Measurements from ENCODE around the gene KIT. TPM values are rescaled to one million over a fixed set of nuclear protein-coding genes. Genes with fewer than 3 reads are reported as not detected.

Gene KIT
- total RNA-seq, 2 experiments from 2014 or later: 4.2 to 5.4 TPM

DNA sequence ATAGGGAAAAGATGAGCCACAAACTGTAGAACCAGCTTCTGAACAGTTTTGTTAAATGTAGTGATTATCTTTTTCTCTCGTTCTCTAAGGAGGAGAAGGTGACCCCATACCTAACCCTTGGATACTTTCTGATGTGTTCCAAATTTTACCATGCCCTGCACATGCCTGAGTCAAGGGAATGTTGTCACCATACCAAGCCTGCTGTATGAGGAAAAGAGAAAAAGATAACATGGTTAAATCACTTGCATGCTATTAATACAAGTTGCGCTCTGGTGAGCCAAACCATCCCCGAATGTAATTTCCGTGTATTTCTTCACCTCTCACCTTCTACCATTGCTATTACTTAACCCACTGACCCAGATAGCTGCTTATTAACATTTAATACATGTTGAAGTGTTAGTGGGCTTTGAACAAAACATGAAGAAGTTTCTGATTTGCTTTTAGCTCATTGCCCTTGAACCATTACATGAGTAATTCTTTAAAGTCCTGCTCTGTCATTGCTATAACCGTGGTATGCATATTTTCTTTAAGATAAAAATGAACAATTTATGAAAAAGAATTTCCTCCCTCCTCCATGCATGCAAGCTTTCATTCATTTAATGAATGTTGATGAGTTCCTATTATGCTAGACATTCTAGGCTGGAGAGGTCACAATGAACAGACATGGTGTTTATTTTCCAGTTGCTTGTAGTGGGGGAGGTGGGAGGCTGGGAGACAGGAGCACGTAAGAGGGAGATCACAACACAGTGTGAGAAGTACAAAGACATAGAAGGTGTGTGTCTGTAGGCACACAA, 13.6 kb upstream of the KIT start:
- Mint-ChIP-seq H3K36me3 (ENCODE audit: low read depth) (no peaks in the 10 kb centered on the region), H3K27ac (no peak overlapping the region), H3K4me1 (ENCODE audit: low read depth) (peaks cover 10% of the 10 kb centered on the region), H3K4me3 (no peak overlapping the region), H3K9me3 (ENCODE audit: insufficient read depth) (no peaks in the 10 kb centered on the region), H3K27me3 (ENCODE audit: low read depth) (peaks cover 8% of the 10 kb centered on the region)
- no peak for ATAC-seq
- DNase-seq: no peak
- POLR2A ChIA-PET: no interaction called here
- CTCF ChIA-PET: no interaction called here

DNA sequence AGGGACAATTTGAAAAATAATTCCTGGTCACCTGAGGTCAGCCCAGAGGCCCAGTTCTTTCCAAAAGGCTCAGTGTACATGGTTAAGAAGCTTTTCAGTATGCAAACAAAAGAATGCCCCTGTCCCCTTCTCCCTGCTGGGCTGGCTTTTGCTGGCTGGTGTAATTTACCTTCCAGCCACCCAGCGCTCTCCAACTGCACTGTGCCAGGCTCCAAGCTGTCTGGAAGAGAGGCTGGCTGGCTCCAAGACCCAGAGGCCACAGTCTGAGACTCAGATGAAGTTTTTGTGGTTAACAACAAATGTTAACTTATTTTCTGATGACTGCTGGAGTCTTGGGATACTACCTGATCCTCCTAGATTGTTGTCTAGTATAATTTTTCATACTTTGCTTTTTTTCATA, 11.9 kb upstream of the KIT start:
- H3K36me3 Mint-ChIP-seq (ENCODE audit: low read depth): no peaks in the 10 kb centered on the region
- no peak for DNase-seq
- CTCF ChIA-PET: no interaction called here
- H3K9me3 Mint-ChIP-seq (ENCODE audit: insufficient read depth): no peaks in the 10 kb centered on the region
- H3K4me1 Mint-ChIP-seq (ENCODE audit: low read depth): peaks cover 4% of the 10 kb centered on the region
- H3K27ac Mint-ChIP-seq: no peak overlapping the region
- POLR2A ChIA-PET: no interaction called here
- no peak overlapping the region for H3K4me3 Mint-ChIP-seq
- peaks cover 8% of the 10 kb centered on the region for H3K27me3 Mint-ChIP-seq (ENCODE audit: low read depth)
- ATAC-seq: no peak

DNA sequence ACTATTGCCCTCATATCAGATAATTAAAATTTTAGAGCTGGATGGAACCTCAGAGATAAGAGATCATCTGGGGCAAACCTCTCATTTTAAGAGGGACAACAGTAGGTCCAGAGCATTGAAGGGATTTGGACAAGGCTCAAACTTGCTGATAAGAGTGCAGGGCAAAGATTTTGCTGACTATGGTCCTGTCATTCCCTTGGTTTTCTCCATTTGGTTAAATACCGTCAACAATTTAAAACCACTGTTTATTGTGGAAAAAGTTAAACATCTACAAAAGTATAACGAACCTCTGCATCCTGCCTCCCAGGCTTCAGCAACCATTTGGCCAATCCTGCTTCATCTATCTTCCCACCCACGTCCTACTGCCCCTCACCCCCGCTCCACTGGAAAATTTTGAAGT, 10.7 kb upstream of the KIT start:
- DNase-seq (no peak), ATAC-seq (no peak)
- H3K4me1 Mint-ChIP-seq (ENCODE audit: low read depth): no peaks in the 10 kb centered on the region
- H3K27ac Mint-ChIP-seq: no peak overlapping the region
- no peaks in the 10 kb centered on the region for H3K36me3 Mint-ChIP-seq (ENCODE audit: low read depth)
- peaks cover 11% of the 10 kb centered on the region for H3K27me3 Mint-ChIP-seq (ENCODE audit: low read depth)
- no peaks in the 10 kb centered on the region for H3K9me3 Mint-ChIP-seq (ENCODE audit: insufficient read depth)
- CTCF ChIA-PET: no interaction called here
- POLR2A ChIA-PET: no interaction called here
- H3K4me3 Mint-ChIP-seq: no peak overlapping the region

DNA sequence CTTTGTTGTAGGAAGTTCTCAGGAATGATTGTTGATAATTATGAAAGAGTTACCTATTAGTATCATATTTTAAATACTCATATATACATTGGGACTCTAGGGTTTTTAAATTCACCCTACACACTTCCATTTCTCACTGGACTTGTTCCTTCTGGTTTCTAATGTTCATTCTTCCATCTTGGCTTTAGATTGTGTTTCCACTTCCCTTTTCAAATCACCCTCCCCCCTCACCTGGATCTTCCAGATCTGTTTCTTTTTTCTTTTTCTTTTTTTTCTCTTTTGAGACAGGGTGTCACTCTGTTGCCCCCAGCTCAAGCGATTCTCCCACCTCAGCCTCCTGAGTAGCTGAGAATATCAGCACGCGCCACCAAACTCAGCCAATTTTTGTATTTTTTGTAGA, 6.7 kb upstream of the KIT start:
- H3K27ac Mint-ChIP-seq: no peak overlapping the region
- no peaks in the 10 kb centered on the region for H3K36me3 Mint-ChIP-seq (ENCODE audit: low read depth)
- ChIA-PET CTCF (no interaction called here), POLR2A (no interaction called here)
- ATAC-seq (no peak), DNase-seq (no peak)
- no peak overlapping the region for H3K4me3 Mint-ChIP-seq
- peaks cover 25% of the 10 kb centered on the region for H3K27me3 Mint-ChIP-seq (ENCODE audit: low read depth)
- H3K4me1 Mint-ChIP-seq (ENCODE audit: low read depth): no peaks in the 10 kb centered on the region
- no peaks in the 10 kb centered on the region for H3K9me3 Mint-ChIP-seq (ENCODE audit: insufficient read depth)

DNA sequence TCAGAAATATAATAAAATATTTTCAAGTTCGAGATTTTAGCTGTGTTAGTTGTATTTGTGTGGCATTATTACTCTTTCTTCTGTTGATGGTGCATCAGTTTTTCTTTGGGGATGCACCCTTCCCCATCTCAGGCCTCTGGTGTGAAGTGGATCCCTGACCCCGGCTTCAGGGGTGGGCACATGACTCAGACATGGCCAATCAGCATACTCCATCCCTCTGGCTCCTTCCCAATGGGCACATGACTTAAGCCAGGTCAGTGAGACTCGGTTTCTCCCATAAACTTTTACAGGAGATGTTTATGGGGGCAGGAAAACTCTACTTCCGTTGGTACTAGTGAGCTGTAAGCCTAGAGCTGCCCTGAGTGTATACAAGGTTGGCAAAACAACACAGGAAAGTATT, 3.0 kb upstream of the KIT start:
- no peak for ATAC-seq
- Mint-ChIP-seq H3K36me3 (ENCODE audit: low read depth) (no peaks in the 10 kb centered on the region), H3K4me3 (no peak overlapping the region), H3K27me3 (ENCODE audit: low read depth) (peaks cover 55% of the 10 kb centered on the region), H3K27ac (no peak overlapping the region), H3K4me1 (ENCODE audit: low read depth) (peaks cover 15% of the 10 kb centered on the region), H3K9me3 (ENCODE audit: insufficient read depth) (no peaks in the 10 kb centered on the region)
- CTCF ChIA-PET: no interaction called here
- no peak for DNase-seq
- POLR2A ChIA-PET: no interaction called here

DNA sequence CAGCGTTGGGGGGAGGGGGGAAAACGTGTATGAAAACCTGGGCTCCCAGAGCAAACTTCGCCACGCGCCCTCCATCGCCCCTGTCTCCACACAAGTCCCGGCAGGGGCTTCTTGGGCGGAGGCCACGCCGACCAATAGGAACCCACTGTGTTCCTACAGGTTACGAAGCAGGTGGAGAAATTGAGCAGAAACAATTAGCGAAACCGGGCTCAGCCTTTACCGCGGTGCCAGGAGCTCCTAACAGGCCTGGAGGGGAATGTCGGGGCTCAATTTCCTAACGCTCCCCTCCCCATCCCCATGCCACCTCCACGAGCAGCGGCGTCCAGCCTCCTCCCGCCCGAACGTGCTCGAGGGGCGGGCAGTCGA, 589 bp upstream of the KIT start:
- H3K27ac Mint-ChIP-seq: no peak overlapping the region
- ChIA-PET CTCF (interaction anchor here (3.9 kb wide), 1 partner anchor 303 kb away, joined by 12 read pairs; no protein-coding TSS in a partner anchor), POLR2A (no interaction called here)
- H3K4me1 Mint-ChIP-seq (ENCODE audit: low read depth): peaks cover 25% of the 10 kb centered on the region
- H3K4me3 Mint-ChIP-seq: peak overlapping the region; percentile 7
- peaks cover 68% of the 10 kb centered on the region for H3K27me3 Mint-ChIP-seq (ENCODE audit: low read depth)
- H3K36me3 Mint-ChIP-seq (ENCODE audit: low read depth): peaks cover 1% of the 10 kb centered on the region
- ATAC-seq (no peak), DNase-seq (no peak)
- H3K9me3 Mint-ChIP-seq (ENCODE audit: insufficient read depth): no peaks in the 10 kb centered on the region

DNA sequence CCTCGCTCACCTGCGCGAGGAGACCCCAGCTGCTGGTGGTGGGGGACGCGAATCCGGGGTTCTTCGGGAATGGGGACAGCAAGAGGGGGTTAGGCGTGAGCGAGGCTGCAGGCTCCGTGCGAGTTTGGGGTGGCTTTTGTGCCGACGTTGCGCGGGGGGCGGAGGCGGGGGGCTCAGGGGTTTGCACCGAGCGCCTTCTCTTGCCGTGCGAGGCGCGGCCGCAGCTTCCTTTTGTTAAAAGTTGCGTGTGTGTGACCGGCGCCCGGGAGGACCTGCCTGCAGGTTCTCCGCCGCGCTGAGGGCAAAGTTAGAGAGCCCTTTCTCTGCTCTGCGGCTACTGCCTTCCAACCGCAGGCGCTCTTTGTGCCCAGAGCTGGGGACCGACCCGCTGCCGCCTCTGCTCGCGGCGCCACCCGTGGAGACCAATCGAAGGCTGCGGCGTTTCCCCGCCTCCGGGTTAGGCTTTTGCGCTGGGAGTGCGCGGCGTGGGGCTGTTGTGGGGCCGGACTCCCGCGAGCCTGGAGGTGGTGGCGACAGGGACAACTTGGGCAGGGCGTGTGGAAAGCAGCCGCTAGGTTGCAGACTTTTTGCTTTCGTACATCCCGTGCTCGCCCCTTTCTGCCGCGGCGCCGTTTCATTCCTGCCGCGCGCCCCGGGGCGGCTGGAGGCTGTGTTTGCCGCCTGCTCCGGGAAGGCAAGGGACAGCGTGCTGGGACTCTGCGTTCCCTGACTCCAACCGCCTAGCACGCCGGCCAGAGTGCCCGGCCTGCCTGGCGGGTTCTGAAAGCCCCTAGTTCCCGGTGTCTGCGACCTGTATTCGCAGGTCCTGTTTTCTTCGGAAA, 716 bp downstream of the KIT start:
- ChIA-PET CTCF (interaction anchor here (1.2 to 3.9 kb wide), 3 partner anchors 20 to 302 kb away, joined by 3 to 12 read pairs (median 6); no protein-coding TSS in a partner anchor), POLR2A (no interaction called here)
- DNase-seq: peak; percentile 63

DNA sequence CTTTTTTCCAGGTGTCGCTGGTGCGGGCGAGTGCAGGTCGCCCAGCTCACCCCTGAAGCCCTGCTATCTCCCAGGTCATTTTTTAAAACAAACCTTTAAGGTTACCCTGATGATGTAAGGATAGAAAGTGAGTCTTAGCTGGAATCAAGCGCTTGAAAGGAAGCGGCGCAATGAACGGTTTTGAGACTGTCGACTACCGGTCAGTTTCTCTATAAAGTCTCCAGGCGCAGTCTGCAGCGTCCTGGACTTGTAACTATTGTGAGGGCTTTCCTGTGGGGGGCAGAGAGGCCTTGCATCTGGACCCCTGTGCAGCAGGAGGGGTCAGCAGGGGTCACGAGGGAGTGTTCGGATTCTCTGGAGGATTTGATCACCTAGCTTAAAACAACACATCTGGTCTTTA, 1.6 kb downstream of the KIT start:
- CTCF ChIA-PET: interaction anchor here (0.7 to 3.9 kb wide), 4 partner anchors 10 to 301 kb away, joined by 3 to 12 read pairs (median 4); no protein-coding TSS in a partner anchor
- ATAC-seq (no peak), DNase-seq (no peak)
- no peaks in the 10 kb centered on the region for H3K9me3 Mint-ChIP-seq (ENCODE audit: insufficient read depth)
- POLR2A ChIA-PET: no interaction called here
- H3K4me1 Mint-ChIP-seq (ENCODE audit: low read depth): peaks cover 25% of the 10 kb centered on the region
- no peak overlapping the region for H3K27ac Mint-ChIP-seq
- peak overlapping the region; percentile 80 for H3K4me3 Mint-ChIP-seq
- peaks cover 62% of the 10 kb centered on the region for H3K27me3 Mint-ChIP-seq (ENCODE audit: low read depth)
- peaks cover 1% of the 10 kb centered on the region for H3K36me3 Mint-ChIP-seq (ENCODE audit: low read depth)

More for the DNA sequence above, 716 bp downstream of the KIT start:
- peak; percentile 74 for ATAC-seq
- Mint-ChIP-seq H3K36me3 (ENCODE audit: low read depth) (peaks cover 1% of the 10 kb centered on the region), H3K9me3 (ENCODE audit: insufficient read depth) (no peaks in the 10 kb centered on the region), H3K4me1 (ENCODE audit: low read depth) (peaks cover 25% of the 10 kb centered on the region), H3K27me3 (ENCODE audit: low read depth) (peaks cover 68% of the 10 kb centered on the region), H3K4me3 (peak overlapping the region; percentile 80), H3K27ac (peak overlapping the region; percentile 28)

DNA sequence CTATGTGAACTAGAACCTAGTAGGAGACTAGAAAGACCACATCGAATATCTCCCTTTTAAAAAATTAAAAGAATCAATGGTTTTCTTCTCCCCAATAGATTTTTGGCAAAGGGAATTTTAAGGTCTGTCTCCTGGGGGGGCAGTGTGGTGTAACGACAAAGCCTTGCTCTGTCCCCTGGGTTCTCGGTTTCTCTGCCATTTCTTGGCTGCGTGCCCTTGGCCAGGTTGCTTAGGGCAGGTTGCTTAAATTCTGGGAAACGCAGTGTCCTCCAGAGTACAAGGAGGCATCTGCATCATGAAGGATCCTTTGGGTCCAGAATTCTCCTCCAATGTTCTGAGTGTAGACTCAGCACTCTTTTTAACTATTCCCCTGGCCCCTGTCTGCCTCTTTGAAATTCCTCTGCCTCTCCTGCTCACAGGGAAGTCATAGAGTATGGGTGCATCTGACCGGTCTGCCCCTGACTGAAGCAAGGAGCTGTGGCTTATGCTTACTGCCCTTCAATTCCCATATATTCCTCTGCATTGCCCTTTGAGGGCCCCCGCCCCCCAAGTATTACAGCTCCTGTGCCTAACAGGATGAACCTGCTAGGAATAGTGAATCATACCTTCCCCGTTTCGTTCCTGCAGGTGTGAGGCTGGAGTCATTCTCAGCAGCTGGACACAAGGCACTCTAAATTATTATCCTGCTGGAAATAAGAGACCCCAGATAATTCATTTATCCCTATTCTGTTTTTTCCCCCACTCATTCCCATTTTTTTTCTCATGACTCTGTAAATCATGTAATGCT, 2.2 kb downstream of the KIT start:
- ChIA-PET CTCF (interaction anchor here (0.7 to 3.9 kb wide), 6 partner anchors 9 to 301 kb away, joined by 3 to 12 read pairs (median 3); no protein-coding TSS in a partner anchor), POLR2A (no interaction called here)
- no peak overlapping the region for H3K27ac Mint-ChIP-seq
- H3K27me3 Mint-ChIP-seq (ENCODE audit: low read depth): peaks cover 59% of the 10 kb centered on the region
- DNase-seq (no peak), ATAC-seq (no peak)
- H3K4me3 Mint-ChIP-seq: peak overlapping the region; percentile 80
- peaks cover 25% of the 10 kb centered on the region for H3K4me1 Mint-ChIP-seq (ENCODE audit: low read depth)
- H3K9me3 Mint-ChIP-seq (ENCODE audit: insufficient read depth): no peaks in the 10 kb centered on the region
- peaks cover 1% of the 10 kb centered on the region for H3K36me3 Mint-ChIP-seq (ENCODE audit: low read depth)

DNA sequence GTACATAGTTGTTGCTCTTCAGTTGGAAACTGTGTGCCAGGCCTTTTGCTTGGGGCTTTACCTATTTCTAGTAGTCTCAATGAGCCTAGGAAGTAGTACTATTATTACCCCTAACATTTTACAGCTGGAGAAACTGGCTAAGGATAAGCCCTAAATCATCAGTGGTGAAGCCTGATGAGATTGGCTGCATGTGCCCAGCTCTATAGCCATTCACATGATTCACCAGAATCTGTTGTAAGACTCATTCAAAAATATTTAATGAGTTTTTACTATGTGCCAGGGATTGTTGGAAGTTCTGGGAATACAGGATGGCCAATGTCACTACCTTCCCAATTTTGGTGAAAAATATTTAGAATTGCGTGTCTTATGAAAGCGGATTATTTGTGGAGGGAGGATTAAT, 2.8 kb downstream of the KIT start:
- Mint-ChIP-seq H3K9me3 (ENCODE audit: insufficient read depth) (no peaks in the 10 kb centered on the region), H3K4me1 (ENCODE audit: low read depth) (peaks cover 25% of the 10 kb centered on the region), H3K4me3 (peak overlapping the region; percentile 80), H3K27me3 (ENCODE audit: low read depth) (peaks cover 53% of the 10 kb centered on the region), H3K36me3 (ENCODE audit: low read depth) (peaks cover 1% of the 10 kb centered on the region), H3K27ac (no peak overlapping the region)
- ChIA-PET POLR2A (no interaction called here), CTCF (interaction anchor here (0.7 to 3.9 kb wide), 5 partner anchors 9 to 301 kb away, joined by 3 to 12 read pairs (median 3); no protein-coding TSS in a partner anchor)
- DNase-seq (no peak), ATAC-seq (no peak)

DNA sequence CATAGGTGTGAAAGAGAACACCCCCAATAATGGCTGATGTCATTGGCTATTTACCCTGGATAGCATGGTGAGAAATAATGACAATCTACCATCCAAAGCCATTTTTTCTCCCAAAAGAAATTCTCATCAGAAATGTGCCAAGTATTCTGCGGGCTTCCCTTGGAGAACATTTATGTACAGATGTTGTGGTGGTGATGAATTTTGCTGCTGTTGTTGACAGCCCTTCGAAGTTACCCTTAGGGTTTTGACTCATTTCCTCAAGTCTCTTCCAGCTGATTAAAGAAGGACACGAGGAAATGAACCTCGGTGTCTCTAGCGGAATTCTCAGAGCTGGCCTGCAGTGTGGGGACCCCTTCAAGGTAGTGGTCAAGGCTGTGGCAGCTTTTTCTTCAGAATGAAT, 3.4 kb downstream of the KIT start:
- H3K36me3 Mint-ChIP-seq (ENCODE audit: low read depth): peaks cover 1% of the 10 kb centered on the region
- H3K27me3 Mint-ChIP-seq (ENCODE audit: low read depth): peaks cover 50% of the 10 kb centered on the region
- ATAC-seq (no peak), DNase-seq (no peak)
- H3K27ac Mint-ChIP-seq: no peak overlapping the region
- no peak overlapping the region for H3K4me3 Mint-ChIP-seq
- POLR2A ChIA-PET: interaction anchor here (0.5 kb wide), 1 partner anchor 704 kb away, joined by 3 read pairs; no protein-coding TSS in a partner anchor
- H3K4me1 Mint-ChIP-seq (ENCODE audit: low read depth): peaks cover 25% of the 10 kb centered on the region
- no peaks in the 10 kb centered on the region for H3K9me3 Mint-ChIP-seq (ENCODE audit: insufficient read depth)
- CTCF ChIA-PET: interaction anchor here (1.0 to 3.9 kb wide), 4 partner anchors 8 to 300 kb away, joined by 3 to 12 read pairs (median 3); no protein-coding TSS in a partner anchor

Data from activated CD8-positive, alpha-beta T cell treated with anti-CD3 and anti-CD28 coated beads, Interleukin-2, amount 10 ng/mL, durations not matched to agents 7 days and 5 days (primary cell).